SK-N-SH treated with all-trans-retinoic acid at 6 μM for 48 hours (cell line): ENCODE data around the gene NANOGP8.

Source experiments
- CSRNP3 ChIP-seq: fragments of 250-450 bp; sonication (Bioruptor Pico); IDR thresholded peaks from 2 replicates; pipeline ENCODE4 v1.5.1; 2021; ENCODE audit warnings: mild to moderate bottlenecking, moderate library complexity
- ISL1 ChIP-seq: fragments of 250-450 bp; sonication (Bioruptor Pico); IDR thresholded peaks from 2 replicates; pipeline ENCODE4 v2.1.2; 2022; ENCODE audit warnings: mild to moderate bottlenecking, moderate library complexity
- PATZ1 ChIP-seq: fragments of 250-450 bp; sonication (Bioruptor Pico); IDR thresholded peaks from 2 replicates; pipeline ENCODE4 v1.8.0; 2020; ENCODE audit warnings: mild to moderate bottlenecking, moderate library complexity, borderline replicate concordance
- POU6F1 ChIP-seq: fragments of 250-450 bp; sonication (Bioruptor Pico); IDR thresholded peaks from 2 replicates; pipeline ENCODE4 v1.8.0; 2021; ENCODE audit warnings: low read depth, mild to moderate bottlenecking, moderate library complexity, borderline replicate concordance
- TCF4 ChIP-seq: fragments of 250-450 bp; sonication (Bioruptor Pico); IDR thresholded peaks from 2 replicates; pipeline ENCODE4 v1.8.0; 2021; ENCODE audit warnings: mild to moderate bottlenecking, moderate library complexity, borderline replicate concordance
- TOX ChIP-seq: fragments of 250-450 bp; sonication (Bioruptor Pico); IDR thresholded peaks from 2 replicates; pipeline ENCODE4 v1.8.0; 2021; ENCODE audit warnings: mild to moderate bottlenecking, moderate library complexity, borderline replicate concordance

GRCh38 chr15:35068846-35069475, 16.1 kb downstream of the NANOGP8 start:
- TF ChIP-seq PATZ1 (no peak), ISL1 (CRISPR knock-in tag) (no peak), CSRNP3 (CRISPR knock-in tag) (no peak), TOX (CRISPR knock-in tag) (no peak), POU6F1 (CRISPR knock-in tag) (no peak), TCF4 (CRISPR knock-in tag) (no peak)
